OCI-LY3 (cell line): ENCODE measurements around the gene ZNF576.

Experiments used
- CTCF ChIP-seq: fragments of 200-600, 300-600 bp; sonication (generic); IDR thresholded peaks from 2 replicates; pipeline ENCODE4 v1.5.1; 2014; ENCODE audit warnings: antibody characterized with exemption, low read length, low read depth
- EZH2phosphoT487 ChIP-seq: fragments of 200-600 bp; shearing (Covaris generic); IDR thresholded peaks from 2 replicates; pipeline ENCODE4 v1.6.1; 2018; ENCODE audit warnings: antibody characterized with exemption, mixed run types, low read depth

- TF ChIP-seq CTCF (no peak), EZH2phosphoT487 (no peak)
Observed at GRCh38 chr19:43594081-43594697, 2.2 kb upstream of the ZNF576 start.
